GM20000 (cell line): ENCODE data around the gene RBM23.
A peak's percentile ranks its signal among the peaks of the same experiment; 100 is the strongest.
"Not testable (repeated sequence)": the region's sequence is repeated elsewhere in the genome, so short reads cannot be mapped to it uniquely, and the experiment has no call there.

ENCODE experiments used
- DNase-seq: peaks from one replicate; pipeline ENCODE4 v3.0.0; 2012; ENCODE audit warnings: low spot score
- CTCF ChIP-seq: IDR thresholded peaks from 2 replicates; pipeline ENCODE4 v1.5.1; 2012; ENCODE audit warnings: mild to moderate bottlenecking, control low read depth; ENCODE audit errors: extremely low read depth, missing control alignments

The RBM23 gene

GRCh38 chr14:22918804-22919600 is at the start of gene RBM23:
Gene RBM23, minus strand, starts transcription at chr14:22919149.
- DNase-seq: peak; percentile 89
- no peak for TF ChIP-seq CTCF

- TF ChIP-seq CTCF: no peak
- no peak for DNase-seq
Observed at GRCh38 chr14:22966783-22967269, 47.9 kb upstream of the RBM23 start.

- not testable (repeated sequence) for DNase-seq
Observed at GRCh38 chr14:22965916-22966782, 47.2 kb upstream of the RBM23 start.

GRCh38 chr14:22962061-22962676 is 43.2 kb upstream of the RBM23 start:
- no peak for TF ChIP-seq CTCF
- DNase-seq: no peak

- TF ChIP-seq CTCF: no peak
- no peak for DNase-seq
Observed at GRCh38 chr14:22955702-22956569, 37.0 kb upstream of the RBM23 start.

- TF ChIP-seq CTCF: no peak
- DNase-seq: no peak
Observed at GRCh38 chr14:22952418-22952817, 33.5 kb upstream of the RBM23 start.

GRCh38 chr14:22951795-22952194 is 32.8 kb upstream of the RBM23 start:
- not testable (repeated sequence) for DNase-seq
